Lung microvascular endothelial cell (primary cell): ENCODE results near the gene DAPK1. TPM values are rescaled to one million over a fixed set of nuclear protein-coding genes. Genes with fewer than 3 reads are reported as not detected.

Source experiments
- DNase-seq, 2 donors: peaks; one replicate each; pipeline versions ENCODE4 v3.0.0 to v3.0.0-alpha.2; 2010; ENCODE audit warnings: low read depth in 2 of 2
- total RNA-seq: library from RNA; depleted of rRNA; stranded (reverse); fragments of >200 nt; gene quantifications from 2 replicates; pipeline ENCODE4 v1.2.1, GENCODE V29; 2014

The DAPK1 gene
- total RNA-seq, 1 donor from 2014 or later = 36.9 TPM

- no peak for DNase-seq
Observed at GRCh38 chr9:87609486-87609885, 111.8 kb downstream of the DAPK1 start.

DNA sequence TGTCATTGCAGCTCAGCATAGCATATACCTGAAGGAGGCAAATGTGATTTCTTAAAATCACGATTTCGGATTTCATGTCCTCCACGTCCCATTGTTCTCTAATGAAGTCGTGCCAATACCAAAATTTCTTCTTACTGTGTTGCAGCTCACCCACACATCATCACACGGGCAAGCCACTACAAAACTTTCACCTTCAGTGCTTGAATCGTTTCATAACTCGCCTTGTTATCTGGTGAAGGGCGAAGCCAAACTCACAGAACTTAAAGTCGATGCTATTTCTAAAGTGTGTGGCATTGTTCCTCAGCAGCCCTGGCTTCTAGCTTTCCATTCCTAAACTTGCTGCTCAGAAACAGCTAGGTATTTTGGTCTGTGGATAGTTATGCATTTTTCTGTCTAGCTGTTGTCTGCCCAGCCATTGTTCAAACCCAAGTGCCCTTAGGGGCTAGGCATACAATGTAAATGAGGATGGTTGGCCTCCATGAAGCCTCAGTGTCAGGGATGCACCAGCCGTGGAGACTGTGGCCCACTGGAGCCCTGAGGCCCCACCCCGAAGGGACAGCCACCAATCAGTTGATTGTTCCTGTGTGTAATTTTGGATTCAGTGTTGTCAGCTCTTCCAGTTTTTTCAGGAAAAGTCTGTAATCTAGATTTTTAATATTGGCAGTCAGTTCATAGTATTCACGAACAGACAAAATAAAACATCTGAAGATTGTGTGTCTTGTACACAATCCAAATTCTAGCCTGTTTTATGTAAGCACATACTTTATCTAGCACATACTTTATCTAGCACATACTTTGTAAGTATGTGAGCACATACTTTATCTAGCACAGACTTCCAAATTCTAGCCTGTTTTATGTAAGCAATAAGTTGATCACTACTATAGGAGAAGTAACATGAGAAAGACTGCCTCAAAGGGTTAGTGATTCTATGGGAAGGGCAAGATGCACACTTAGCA, 112.8 kb downstream of the DAPK1 start:
- DNase-seq = no peak

- DNase-seq = no peak
Observed at GRCh38 chr9:87611776-87612175, 114.1 kb downstream of the DAPK1 start.

DNA sequence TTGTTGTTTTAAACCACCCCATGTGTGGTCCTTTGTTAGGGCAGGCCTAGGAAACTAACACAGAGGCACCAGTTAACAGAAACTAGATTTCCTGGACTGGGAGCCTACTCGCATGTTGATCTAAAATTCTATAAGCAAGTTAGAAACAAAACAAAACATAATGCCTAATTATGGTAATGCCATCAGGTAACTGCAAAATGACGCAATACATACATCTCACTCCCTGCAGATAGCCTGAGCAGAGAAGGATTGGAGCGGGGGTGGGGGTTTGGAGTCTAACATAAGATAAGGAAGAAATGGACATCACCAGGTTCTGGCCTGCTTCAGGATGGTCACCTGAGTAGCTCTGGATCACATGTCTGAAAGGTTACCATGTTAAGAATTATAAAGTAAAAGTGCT, 114.9 kb downstream of the DAPK1 start:
- DNase-seq = no peak

GRCh38 chr9:87613265-87614111, 115.8 kb downstream of the DAPK1 start:
- DNase-seq = no peak

- no peak for DNase-seq
Observed at GRCh38 chr9:87614397-87614796, 116.7 kb downstream of the DAPK1 start.

DNA sequence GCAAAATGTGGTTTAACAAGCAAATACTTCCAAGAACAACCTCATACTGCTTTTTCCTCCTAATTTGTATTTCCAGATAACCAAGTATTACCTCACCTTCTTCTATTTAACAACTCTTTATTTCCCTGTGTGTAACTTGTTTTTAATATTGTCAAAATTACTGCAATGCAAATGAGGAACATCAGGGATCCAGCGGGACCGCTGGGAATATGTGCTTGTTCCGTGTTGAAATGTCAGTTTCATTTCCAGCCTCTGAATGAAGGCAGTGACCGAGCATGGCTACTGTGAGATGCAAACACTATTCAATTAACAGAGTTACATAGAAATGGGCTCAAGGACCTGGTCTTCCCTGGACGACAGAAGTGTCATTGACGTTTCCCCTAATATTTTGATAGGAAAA, 117.5 kb downstream of the DAPK1 start:
- DNase-seq = no peak

DNA sequence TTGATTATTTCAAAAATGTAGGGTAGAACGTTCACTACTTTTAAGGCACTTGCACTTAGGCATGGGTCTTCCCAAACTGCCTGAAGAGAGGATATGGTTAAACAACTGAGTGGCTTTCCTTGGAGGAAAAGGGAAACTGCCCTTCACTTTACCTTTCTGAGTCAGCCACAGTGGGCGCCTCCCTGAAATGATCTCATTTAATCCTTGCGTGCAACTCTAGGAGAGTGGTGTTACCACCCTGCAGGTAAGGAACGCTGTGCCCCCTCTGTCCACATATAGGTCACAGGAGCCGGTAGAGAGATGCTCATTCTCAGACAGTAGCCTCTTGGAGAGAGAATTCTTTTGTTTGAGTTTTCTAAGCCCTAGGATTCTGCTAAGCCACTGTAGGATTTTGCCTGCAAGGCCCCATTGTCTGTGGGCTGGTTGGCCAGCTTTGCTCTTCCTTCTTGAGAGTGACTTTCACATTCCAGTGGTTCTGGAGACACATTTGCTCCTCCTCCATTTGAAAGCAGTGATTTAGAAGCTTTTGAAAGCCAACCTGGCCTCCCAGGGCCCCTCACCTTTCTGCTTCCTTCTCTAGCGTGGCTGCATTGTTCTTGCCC, 118.0 kb downstream of the DAPK1 start:
- DNase-seq = no peak

- DNase-seq = no peak
Observed at GRCh38 chr9:87618226-87618625, 120.6 kb downstream of the DAPK1 start.

DNA sequence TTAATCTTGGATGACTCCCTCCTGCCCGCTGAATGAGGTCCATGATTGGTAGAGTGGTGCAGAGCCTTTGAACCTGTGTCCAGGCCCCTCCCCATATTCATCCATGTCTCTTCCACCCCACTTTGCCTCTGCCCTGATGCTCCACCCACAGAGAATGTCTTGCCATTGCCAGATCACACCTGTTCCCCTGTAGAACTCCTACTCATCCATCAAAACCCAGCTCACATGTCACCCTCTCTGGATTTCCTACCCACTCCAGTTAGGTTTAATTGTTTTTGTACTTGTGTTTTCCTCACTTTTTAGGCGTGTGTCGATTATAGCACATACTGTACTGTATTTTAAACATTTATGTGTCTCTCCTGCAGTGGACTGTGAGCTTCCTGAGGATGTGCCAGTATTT, 121.3 kb downstream of the DAPK1 start:
- no peak for DNase-seq

- DNase-seq = no peak
Observed at GRCh38 chr9:87619346-87619745, 121.7 kb downstream of the DAPK1 start.

- DNase-seq = no peak
Observed at GRCh38 chr9:87620731-87621322, 123.2 kb downstream of the DAPK1 start.

GRCh38 chr9:87622098-87622497, 124.4 kb downstream of the DAPK1 start:
- no peak for DNase-seq

DNA sequence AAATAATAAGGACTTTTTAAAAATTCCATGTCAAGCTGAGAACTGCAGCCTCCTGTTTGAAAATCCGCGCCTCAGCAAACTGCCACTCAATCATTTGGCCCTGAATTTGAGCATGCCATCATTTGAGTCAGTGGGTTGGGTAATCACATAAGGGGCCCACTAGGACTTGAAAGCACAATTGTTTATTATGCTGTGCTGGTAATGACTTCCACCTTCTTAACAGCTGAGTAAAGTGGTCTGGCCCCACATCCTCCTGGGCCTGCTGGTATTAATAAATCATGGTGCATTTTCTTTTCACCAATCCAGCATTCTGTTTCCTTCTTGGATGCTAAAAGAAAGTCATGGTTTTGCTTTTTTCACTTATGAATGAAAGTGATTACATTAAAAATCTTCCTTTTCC, 125.3 kb downstream of the DAPK1 start:
- no peak for DNase-seq

- no peak for DNase-seq
Observed at GRCh38 chr9:87628346-87628745, 130.7 kb downstream of the DAPK1 start.

- DNase-seq = no peak
Observed at GRCh38 chr9:87629104-87629503, 131.4 kb downstream of the DAPK1 start.

GRCh38 chr9:87630266-87630665, 132.6 kb downstream of the DAPK1 start:
- DNase-seq = no peak

DNA sequence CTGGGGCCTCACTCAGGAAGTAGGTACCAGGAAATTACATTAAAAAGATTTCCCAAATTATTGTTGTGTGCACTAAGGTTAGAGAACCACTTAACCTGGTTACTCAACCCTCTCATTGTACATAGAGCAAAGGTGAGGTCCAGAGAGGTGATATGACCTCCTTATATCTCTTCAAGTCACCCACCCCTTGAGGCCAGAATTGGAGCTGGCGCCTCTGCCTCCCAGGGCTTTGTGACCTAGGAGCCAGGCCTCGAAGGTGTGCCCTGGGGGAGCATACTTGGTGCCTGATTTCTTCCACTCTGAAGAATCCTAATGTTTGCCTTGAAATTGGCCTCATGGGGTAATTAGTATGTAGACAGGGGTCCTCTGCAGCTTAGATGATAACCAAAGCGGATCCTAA, 133.2 kb downstream of the DAPK1 start:
- DNase-seq = no peak

- DNase-seq = no peak
Observed at GRCh38 chr9:87635656-87636501, 138.2 kb downstream of the DAPK1 start.

- DNase-seq = no peak
Observed at GRCh38 chr9:87638292-87638691, 140.6 kb downstream of the DAPK1 start.

GRCh38 chr9:87639949-87640348, 142.3 kb downstream of the DAPK1 start:
- no peak for DNase-seq
